Suprapubic skin (tissue), 4 donors: ENCODE results near the gene C1QL1.

Source experiments
- CTCF ChIP-seq, 2 donors: fragments of 200-600 bp in 1 of 2; fragments of 450-650 bp in 1 of 2; sonication (generic) in 1 of 2; IDR thresholded peaks; one replicate each; pipeline ENCODE4 v1.5.1; 2016 to 2019; ENCODE audit warnings: antibody characterized with exemption in 2 of 2, mild to moderate bottlenecking in 1 of 2, moderate library complexity in 1 of 2
- EP300 ChIP-seq: sonication (generic); formaldehyde crosslinking; IDR thresholded peaks from one replicate; pipeline ENCODE4 v1.6.1; 2017; ENCODE audit warnings: antibody characterized with exemption
- POLR2A ChIP-seq, 2 donors: fragments of 450-650 bp; IDR thresholded peaks; one replicate each; pipeline ENCODE4 v1.6.1; 2017; ENCODE audit warnings: antibody characterized with exemption in 2 of 2, mild to moderate bottlenecking in 2 of 2, moderate library complexity in 2 of 2
- POLR2AphosphoS5 ChIP-seq, 3 donors: sonication (generic); formaldehyde crosslinking; IDR thresholded peaks; one replicate each; pipeline ENCODE4 v1.6.1; 2017; ENCODE audit warnings: antibody characterized with exemption in 3 of 3

- TF ChIP-seq POLR2AphosphoS5 (IDR thresholded peaks at IDR 0.05) (no peak), CTCF (IDR thresholded peaks at IDR 0.05) (no peak), EP300 (no peak), POLR2A (IDR thresholded peaks at IDR 0.05) (no peak)
Observed at GRCh38 chr17:44969144-44969780, 1.2 kb upstream of the C1QL1 start.
